ENCODE measurements around the gene VAMP8. TPM values are rescaled to one million over a fixed set of nuclear protein-coding genes. Genes with fewer than 3 reads are reported as not detected.

Gene VAMP8
- total RNA-seq, 1 experiment from 2014 or later, result not detected

DNA sequence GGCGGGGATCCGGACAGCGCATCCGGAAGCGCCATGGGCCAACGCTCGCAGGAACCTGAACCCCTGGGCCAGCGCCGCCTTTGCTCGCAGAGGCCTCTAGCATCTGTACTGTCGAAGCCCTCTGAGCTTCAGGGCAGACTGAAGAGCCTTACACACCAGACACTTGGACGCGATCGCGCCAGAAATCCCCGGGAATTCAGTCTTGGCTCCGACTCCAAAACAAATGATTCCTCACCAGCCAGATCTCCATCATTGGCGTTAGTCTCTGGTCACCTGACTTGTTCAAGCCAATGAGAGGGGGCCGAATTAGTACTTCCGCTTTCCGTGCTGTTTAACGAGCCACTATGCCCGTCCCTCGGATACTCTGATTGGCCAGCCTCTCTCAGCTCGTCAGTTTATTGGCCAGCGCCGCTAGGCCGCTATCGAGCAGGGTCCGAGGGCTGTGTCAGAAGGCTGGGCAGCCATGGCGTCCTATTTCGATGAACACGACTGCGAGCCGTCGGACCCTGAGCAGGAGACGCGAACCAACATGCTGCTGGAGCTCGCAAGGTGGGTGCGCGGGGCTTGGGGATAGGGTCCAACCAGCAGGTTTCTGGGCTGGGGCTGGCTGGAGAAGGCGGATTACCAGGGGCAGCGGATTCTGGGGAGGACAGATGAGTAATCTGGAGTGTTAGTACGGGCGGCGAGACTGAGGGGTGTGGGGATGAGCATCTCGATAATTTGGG is 18.1 kb downstream of the VAMP8 start, which contains the start of gene RNF181:
TSS of gene RNF181 (plus strand) at position 445 of the 725 bp plus-strand sequence. CDS start at position 464, 19 bp downstream.
- POLR2A ChIA-PET (ENCODE audit: low non-redundant PET), result interaction anchor here (0.5 to 0.6 kb wide), 3 partner anchors 14 to 49 kb away, joined by 3 to 7 read pairs (median 3); no protein-coding TSS in a partner anchor
- peak within 1 kb of the TSS; percentile 83 for H3K27ac ChIP-seq (ENCODE audit: low read depth, low read length, poor library complexity, severe bottlenecking)
- H3K4me3 ChIP-seq (ENCODE audit: low read depth, low read length, poor library complexity, severe bottlenecking), result peak within 1 kb of the TSS; percentile 82
- CTCF ChIA-PET, result interaction anchor here (0.6 kb wide), 1 partner anchor 189 kb away, joined by 3 read pairs; no protein-coding TSS in a partner anchor
- H3K27me3 ChIP-seq (replicated peaks; ENCODE audit: insufficient read depth, low read depth, low read length, poor library complexity), result no peaks in the 10 kb centered on the region
- no peaks in the 10 kb centered on the region for H3K4me1 ChIP-seq (ENCODE audit: insufficient read depth, low read length, poor library complexity, severe bottlenecking)
- intact Hi-C loops (cut with micrococcal nuclease; ENCODE audit: unreplicated experiment), result no loop called here
- no peak for TF ChIP-seq EZH2 (IDR thresholded peaks at IDR 0.05; ENCODE audit: borderline replicate concordance, low read depth, low read length, poor library complexity, severe bottlenecking)
- TF ChIP-seq, protein P1, sequence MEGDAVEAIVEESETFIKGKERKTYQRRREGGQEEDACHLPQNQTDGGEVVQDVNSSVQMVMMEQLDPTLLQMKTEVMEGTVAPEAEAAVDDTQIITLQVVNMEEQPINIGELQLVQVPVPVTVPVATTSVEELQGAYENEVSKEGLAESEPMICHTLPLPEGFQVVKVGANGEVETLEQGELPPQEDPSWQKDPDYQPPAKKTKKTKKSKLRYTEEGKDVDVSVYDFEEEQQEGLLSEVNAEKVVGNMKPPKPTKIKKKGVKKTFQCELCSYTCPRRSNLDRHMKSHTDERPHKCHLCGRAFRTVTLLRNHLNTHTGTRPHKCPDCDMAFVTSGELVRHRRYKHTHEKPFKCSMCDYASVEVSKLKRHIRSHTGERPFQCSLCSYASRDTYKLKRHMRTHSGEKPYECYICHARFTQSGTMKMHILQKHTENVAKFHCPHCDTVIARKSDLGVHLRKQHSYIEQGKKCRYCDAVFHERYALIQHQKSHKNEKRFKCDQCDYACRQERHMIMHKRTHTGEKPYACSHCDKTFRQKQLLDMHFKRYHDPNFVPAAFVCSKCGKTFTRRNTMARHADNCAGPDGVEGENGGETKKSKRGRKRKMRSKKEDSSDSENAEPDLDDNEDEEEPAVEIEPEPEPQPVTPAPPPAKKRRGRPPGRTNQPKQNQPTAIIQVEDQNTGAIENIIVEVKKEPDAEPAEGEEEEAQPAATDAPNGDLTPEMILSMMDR (conservative IDR thresholded peaks at IDR 0.05; ENCODE audit: low read depth, low read length), result no peak
- peaks cover 17% of the 10 kb centered on the region for H3K36me3 ChIP-seq (ENCODE audit: insufficient read depth, low read length, poor library complexity, severe bottlenecking)
- BruUV-seq (replicated peaks), result no TSS peak
- peak; percentile 98 for DNase-seq (ENCODE audit: low spot score)
- no peaks in the 10 kb centered on the region for H3K9me3 ChIP-seq (ENCODE audit: low read depth, low read length, poor library complexity, severe bottlenecking)

DNA sequence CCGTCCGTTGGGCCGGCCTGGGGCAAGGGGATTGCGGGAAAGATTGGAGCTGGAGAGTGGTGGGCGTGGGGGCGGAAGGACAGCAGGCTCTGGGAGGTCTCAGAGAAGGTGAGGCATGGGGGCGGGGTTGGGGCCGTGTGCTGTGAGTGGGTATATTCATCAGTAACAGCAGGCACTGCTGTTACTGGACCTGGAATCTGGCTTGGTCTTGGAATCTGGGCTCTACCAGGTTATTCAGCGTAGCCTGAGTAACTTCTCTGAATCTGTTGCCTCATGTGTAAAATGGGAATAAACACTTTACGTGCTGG is 18.6 kb downstream of the VAMP8 start:
- no peak for DNase-seq (ENCODE audit: low spot score)
- CTCF ChIA-PET, result no interaction called here
- H3K27ac ChIP-seq (ENCODE audit: low read depth, low read length, poor library complexity, severe bottlenecking), result peak overlapping the region; percentile 83

GRCh38 chr2:85596486-85597143 is 19.2 kb downstream of the VAMP8 start:
- DNase-seq (ENCODE audit: low spot score), result no peak
- intact Hi-C loops (cut with micrococcal nuclease; ENCODE audit: unreplicated experiment), result no loop called here
- TF ChIP-seq EZH2 (IDR thresholded peaks at IDR 0.05; ENCODE audit: borderline replicate concordance, low read depth, low read length, poor library complexity, severe bottlenecking), result no peak
- TF ChIP-seq, protein P1 (conservative IDR thresholded peaks at IDR 0.05; ENCODE audit: low read depth, low read length), result no peak
- no peaks in the 10 kb centered on the region for H3K27me3 ChIP-seq (replicated peaks; ENCODE audit: insufficient read depth, low read depth, low read length, poor library complexity)
- BruUV-seq (replicated peaks), result no TSS peak
- peak overlapping the region; percentile 82 for H3K4me3 ChIP-seq (ENCODE audit: low read depth, low read length, poor library complexity, severe bottlenecking)
- H3K27ac ChIP-seq (ENCODE audit: low read depth, low read length, poor library complexity, severe bottlenecking), result peak overlapping the region; percentile 83
- no peaks in the 10 kb centered on the region for H3K4me1 ChIP-seq (ENCODE audit: insufficient read depth, low read length, poor library complexity, severe bottlenecking)
- peaks cover 17% of the 10 kb centered on the region for H3K36me3 ChIP-seq (ENCODE audit: insufficient read depth, low read length, poor library complexity, severe bottlenecking)
- ChIA-PET POLR2A (ENCODE audit: low non-redundant PET) (interaction anchor here (0.6 kb wide), 1 partner anchor 555 kb away, joined by 9 read pairs; no protein-coding TSS in a partner anchor), CTCF (no interaction called here)
- H3K9me3 ChIP-seq (ENCODE audit: low read depth, low read length, poor library complexity, severe bottlenecking), result no peaks in the 10 kb centered on the region

More for the DNA sequence above, 18.6 kb downstream of the VAMP8 start:
- TSS peak; percentile 45 for BruUV-seq (replicated peaks)
- H3K4me1 ChIP-seq (ENCODE audit: insufficient read depth, low read length, poor library complexity, severe bottlenecking), result no peaks in the 10 kb centered on the region
- intact Hi-C loops (cut with micrococcal nuclease; ENCODE audit: unreplicated experiment), result no loop called here
- POLR2A ChIA-PET (ENCODE audit: low non-redundant PET), result no interaction called here
- no peaks in the 10 kb centered on the region for H3K27me3 ChIP-seq (replicated peaks; ENCODE audit: insufficient read depth, low read depth, low read length, poor library complexity)
- no peaks in the 10 kb centered on the region for H3K9me3 ChIP-seq (ENCODE audit: low read depth, low read length, poor library complexity, severe bottlenecking)
- peaks cover 17% of the 10 kb centered on the region for H3K36me3 ChIP-seq (ENCODE audit: insufficient read depth, low read length, poor library complexity, severe bottlenecking)
- peak overlapping the region; percentile 82 for H3K4me3 ChIP-seq (ENCODE audit: low read depth, low read length, poor library complexity, severe bottlenecking)
- TF ChIP-seq, protein P1 (conservative IDR thresholded peaks at IDR 0.05; ENCODE audit: low read depth, low read length), result no peak
